ENCODE data around the gene MPDZ.

- no peak for TF ChIP-seq POLR2A (IDR thresholded peaks at IDR 0.05)
- no peak for TF ChIP-seq CTCF (IDR thresholded peaks at IDR 0.05)
- TF ChIP-seq POLR2AphosphoS5 (IDR thresholded peaks at IDR 0.05) = no peak
Observed at GRCh38 chr9:13213998-13214397, 65.5 kb downstream of the MPDZ start.

Measured in stomach (tissue), 4 donors.